NOMO-1 treated with dmso at 0.1 percent for 144 hours (cell line): ENCODE results near the gene INTS13.
A peak's percentile ranks its signal among the peaks of the same experiment; 100 is the strongest.
"Not testable (repeated sequence)": the region's sequence is repeated elsewhere in the genome, so short reads cannot be mapped to it uniquely, and the experiment has no call there.

Experiments
- DNase-seq: peaks from one replicate; lab custom pipeline; 2025; ENCODE audit not compliant: unreplicated experiment; lab: John Stamatoyannopoulos, UW

The INTS13 gene

DNA sequence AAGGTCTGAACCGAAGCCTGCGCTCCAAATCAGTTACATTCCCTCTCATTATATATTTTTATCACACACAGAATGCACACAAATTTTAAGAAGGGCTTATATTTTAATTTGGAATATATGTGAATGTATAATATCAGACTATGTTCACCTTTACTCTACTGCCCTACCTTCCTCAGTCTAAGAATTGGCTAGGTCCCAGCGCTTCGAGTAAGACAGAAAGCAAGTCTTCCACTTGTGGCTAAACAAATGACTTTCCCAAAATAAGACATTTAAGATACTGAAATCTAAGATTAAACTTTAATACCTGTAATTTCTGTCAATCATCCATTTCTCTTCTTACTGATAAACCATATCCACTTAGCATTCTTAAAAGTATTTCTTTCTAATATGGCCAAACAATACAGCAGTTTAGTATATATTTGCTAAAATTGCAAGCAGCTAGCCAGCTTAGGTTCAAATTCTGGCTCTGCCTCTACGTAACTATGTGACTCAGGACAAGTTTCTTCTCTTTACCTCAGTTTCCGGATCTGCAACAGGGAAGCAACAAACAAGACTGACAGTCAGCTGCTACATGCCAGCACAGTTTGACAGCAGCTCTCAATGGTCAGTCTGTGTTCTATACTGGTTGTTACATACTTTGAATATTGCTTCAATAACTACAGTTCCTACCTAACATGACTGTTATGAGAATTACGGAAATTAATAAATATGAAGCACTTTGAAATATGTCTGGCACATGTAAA is 2.0 kb downstream of the INTS13 start:
- DNase-seq, result no peak

GRCh38 chr12:26929590-26929989 is 8.2 kb downstream of the INTS13 start:
- DNase-seq, result no peak

DNA sequence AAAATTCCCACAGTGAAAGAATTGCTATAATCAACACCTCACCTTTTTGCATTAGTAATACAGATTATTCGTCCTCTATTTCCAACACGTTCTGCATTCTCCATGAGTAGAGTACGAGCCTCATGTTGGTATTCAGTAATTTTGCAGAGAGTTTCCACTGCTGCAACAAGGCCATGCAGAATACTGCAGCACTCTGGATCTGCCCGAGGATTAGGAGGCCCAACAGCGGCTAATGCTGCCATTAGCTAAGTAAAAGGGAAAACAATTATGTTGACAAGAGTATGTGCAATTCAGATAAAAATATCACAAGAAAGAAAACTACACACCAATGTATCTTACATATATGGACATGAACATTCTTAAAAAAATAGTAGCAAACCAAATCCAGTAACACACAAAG is 9.1 kb downstream of the INTS13 start:
- no peak for DNase-seq

DNA sequence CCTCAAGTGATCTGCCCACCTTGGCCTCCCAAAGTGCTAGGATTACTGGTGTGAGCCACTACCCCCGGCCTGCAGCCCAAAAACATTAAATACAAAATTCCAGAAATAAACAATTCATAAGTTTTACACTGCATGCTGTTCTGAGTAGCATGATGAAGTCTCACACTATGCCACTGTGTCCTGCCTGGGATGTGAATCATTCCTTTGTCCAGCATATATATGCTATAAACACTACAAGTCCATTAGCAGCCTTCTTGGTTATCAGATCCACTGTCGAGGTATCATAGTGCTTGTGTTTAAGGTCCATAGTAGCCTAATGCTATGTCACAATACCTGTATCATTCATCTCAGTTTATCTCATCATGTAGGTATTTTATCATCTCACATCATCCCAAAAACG is 15.9 kb downstream of the INTS13 start:
- no peak for DNase-seq

- DNase-seq, result no peak
Measured at GRCh38 chr12:26919216-26919555, 18.6 kb downstream of the INTS13 start.

- DNase-seq, result no peak
Measured at GRCh38 chr12:26918321-26919215, 19.2 kb downstream of the INTS13 start.

DNA sequence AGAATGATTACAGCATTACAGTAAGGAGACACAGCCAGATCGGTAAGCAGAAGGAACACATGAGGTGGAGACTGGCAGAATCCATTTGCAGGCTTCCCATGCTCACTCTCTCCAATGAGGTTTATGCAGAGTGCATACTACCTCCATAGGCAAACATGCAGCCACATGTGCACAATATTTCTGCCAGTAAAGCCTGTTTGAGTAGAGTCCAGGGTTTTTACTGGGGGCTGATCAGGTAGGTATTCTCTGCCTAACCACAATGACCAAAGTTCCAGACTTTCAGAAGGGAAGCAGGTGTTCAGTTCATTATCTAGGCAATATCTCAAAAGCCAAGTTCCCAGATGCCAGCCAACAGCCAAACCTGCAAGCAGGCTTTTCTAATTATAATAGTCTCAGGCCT is 31.1 kb downstream of the INTS13 start:
- no peak for DNase-seq

DNA sequence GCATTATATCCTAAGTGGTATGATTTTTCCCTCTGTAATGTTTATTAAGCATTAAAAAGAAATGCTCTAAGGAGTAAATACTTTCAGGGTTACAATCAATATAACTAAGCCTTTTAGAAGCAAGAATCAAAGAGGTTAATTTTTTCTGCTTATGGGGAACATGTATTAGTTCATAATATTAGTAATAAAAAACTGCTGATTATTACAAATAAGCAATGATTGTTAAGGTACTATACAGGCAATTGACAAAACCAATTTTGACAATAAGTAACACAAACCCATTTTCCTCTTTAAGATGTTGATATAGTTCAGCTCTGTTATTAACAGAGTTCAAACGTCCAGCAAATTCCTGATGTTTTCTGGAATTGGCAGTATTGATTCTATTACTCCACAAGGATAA is 31.8 kb downstream of the INTS13 start:
- DNase-seq, result no peak

DNA sequence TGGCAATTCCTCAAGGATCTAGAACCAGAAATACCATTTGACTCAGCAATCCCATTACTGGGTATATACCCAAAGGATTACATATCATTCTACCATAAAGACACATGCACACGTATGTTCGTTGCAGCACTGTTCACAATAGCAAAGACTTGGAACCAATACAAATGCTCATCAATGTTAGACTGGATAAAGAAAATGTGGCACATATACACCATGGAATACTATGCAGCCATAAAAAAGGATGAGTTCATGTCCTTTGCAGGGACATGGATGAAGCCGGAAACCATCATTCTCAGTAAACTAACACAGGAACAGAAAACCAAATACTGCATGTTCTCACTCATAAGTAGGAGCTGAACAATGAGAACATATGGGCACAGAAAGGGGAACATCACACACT is 34.4 kb downstream of the INTS13 start:
- DNase-seq, result not testable (repeated sequence)

- DNase-seq, result no peak
Measured at GRCh38 chr12:26896913-26897312, 40.9 kb downstream of the INTS13 start.

- DNase-seq, result no peak
Measured at GRCh38 chr12:26895672-26896071, 42.1 kb downstream of the INTS13 start.

DNA sequence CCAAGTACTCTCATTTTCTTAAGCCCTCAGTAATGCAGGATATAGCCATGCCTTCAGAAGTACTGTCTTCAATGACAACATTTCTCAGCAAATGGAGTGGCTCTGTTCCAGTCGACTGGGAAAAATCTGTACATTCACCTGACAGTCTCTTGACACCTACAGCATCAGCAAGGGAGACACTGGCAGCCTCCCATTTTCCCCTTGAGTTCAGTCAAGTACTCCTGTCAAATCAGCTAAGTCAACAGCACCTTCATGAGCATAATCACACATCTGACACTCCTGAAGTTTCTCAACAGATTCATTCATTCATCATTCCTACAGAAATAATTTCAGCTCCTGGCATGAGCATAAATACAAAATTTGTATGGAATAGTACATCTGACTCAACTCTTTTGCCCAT is 46.1 kb downstream of the INTS13 start:
- DNase-seq, result no peak

- DNase-seq, result no peak
Measured at GRCh38 chr12:26890784-26891183, 47.0 kb downstream of the INTS13 start.

GRCh38 chr12:26884765-26885576 is 52.8 kb downstream of the INTS13 start:
- DNase-seq, result peak; percentile 83

- DNase-seq, result no peak
Measured at GRCh38 chr12:26880625-26881024, 57.2 kb downstream of the INTS13 start.

DNA sequence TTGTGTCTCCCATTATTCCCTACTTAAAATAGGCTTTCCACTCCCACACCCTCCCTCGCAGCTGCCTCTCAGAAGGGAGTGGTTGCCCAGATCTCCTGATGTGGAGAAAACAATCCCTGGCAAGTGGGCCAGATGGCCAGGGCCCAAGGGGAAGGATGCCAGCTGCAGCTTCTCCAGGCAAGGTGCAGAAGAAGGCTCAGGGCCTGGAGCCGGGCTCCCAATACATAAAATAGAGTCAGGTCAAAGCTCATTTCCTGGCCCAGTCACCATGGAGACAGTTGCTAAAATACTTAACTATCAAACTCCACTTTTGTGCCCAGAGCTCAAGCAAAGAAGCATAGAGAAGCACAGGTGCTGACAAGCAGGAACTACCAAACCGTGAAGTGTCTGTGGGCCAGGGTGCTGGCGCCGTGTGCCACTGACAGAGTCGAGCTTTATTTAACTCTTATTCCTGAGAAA is 59.1 kb downstream of the INTS13 start:
- no peak for DNase-seq

GRCh38 chr12:26874501-26875296 is 63.1 kb downstream of the INTS13 start:
- peak; percentile 88 for DNase-seq

DNA sequence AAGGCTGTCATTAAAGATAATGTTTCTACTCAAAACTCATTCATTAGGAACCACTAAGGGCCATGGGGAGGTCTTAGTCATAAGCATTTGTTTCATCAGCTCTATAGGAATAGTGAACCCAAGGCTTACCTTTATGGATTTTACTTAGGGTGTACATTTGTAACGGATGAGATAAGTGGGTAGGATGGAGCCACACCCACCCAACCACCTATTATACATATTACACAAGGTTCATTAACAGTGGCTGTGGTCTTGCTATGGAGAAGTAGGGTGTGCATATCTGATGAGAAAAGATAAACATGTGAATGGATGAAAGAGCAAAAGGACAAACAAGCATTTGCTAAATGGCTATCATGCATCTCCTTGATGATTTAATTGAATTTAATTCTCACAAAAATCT is 65.2 kb downstream of the INTS13 start:
- DNase-seq, result peak; percentile 26

- DNase-seq, result no peak
Measured at GRCh38 chr12:26871985-26872384, 65.8 kb downstream of the INTS13 start.
